ENCODE results near the gene ZNF383. TPM values are rescaled to one million over a fixed set of nuclear protein-coding genes. Genes with fewer than 3 reads are reported as not detected.

Gene ZNF383
- total and polyA plus RNA-seq, 9 of the 15 experiments (the other 6 are each of a cell fraction or from before 2014, with no cell fraction given) = 2.0 to 8.2 (median 5.3) TPM

GRCh38 chr19:37217775-37218591, at the start of gene ZNF383 (continued):
- TF ChIP-seq, protein P1, sequence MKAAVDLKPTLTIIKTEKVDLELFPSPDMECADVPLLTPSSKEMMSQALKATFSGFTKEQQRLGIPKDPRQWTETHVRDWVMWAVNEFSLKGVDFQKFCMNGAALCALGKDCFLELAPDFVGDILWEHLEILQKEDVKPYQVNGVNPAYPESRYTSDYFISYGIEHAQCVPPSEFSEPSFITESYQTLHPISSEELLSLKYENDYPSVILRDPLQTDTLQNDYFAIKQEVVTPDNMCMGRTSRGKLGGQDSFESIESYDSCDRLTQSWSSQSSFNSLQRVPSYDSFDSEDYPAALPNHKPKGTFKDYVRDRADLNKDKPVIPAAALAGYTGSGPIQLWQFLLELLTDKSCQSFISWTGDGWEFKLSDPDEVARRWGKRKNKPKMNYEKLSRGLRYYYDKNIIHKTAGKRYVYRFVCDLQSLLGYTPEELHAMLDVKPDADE (conservative IDR thresholded peaks at IDR 0.05; ENCODE audit: control insufficient read depth, low read depth, low read length) = peak; percentile 10; the same call in 1 of the 2 replicates
- TF ChIP-seq ZNF436 (CRISPR knock-in tag; IDR thresholded peaks at IDR 0.05) = no peak
- TF ChIP-seq ZNF395 (CRISPR knock-in tag; IDR thresholded peaks at IDR 0.05) = peak; percentile 47; the same call in 1 of the 2 replicates
- no peak for TF ChIP-seq SNRNP70 (optimal IDR thresholded peaks at IDR 0.05; ENCODE audit: low read depth, low read length)
- peak; percentile 61 for TF ChIP-seq SAP30 (IDR thresholded peaks at IDR 0.05; ENCODE audit: borderline replicate concordance, insufficient read depth, low read depth, low read length, poor library complexity, severe bottlenecking)
- TF ChIP-seq ZNF79 (CRISPR knock-in tag; IDR thresholded peaks at IDR 0.05; ENCODE audit: low read depth) = no peak
- TF ChIP-seq C11orf30 (IDR thresholded peaks at IDR 0.05; ENCODE audit: low read depth) = peak; percentile 98
- no peak for TF ChIP-seq SREBF2 (CRISPR knock-in tag; IDR thresholded peaks at IDR 0.05)
- peak; percentile 53; the same call in 1 of the 2 replicates for TF ChIP-seq SMARCE1 (IDR thresholded peaks at IDR 0.05)
- TF ChIP-seq FOXM1 (IDR thresholded peaks at IDR 0.05; ENCODE audit: low read depth) = peak; percentile 48; the same call in 1 of the 2 replicates
- no peak for TF ChIP-seq FOXM1 (CRISPR knock-in tag; IDR thresholded peaks at IDR 0.05; ENCODE audit: low read depth)
- TF ChIP-seq, protein P2, sequence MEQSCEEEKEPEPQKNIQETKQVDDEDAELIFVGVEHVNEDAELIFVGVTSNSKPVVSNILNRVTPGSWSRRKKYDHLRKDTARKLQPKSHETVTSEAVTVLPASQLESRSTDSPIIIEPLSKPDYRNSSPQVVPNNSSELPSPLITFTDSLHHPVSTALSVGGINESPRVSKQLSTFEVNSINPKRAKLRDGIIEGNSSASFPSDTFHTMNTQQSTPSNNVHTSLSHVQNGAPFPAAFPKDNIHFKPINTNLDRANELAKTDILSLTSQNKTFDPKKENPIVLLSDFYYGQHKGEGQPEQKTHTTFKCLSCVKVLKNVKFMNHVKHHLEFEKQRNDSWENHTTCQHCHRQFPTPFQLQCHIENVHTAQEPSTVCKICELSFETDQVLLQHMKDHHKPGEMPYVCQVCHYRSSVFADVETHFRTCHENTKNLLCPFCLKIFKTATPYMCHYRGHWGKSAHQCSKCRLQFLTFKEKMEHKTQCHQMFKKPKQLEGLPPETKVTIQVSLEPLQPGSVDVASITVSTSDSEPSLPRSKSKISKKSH (CRISPR knock-in tag; IDR thresholded peaks at IDR 0.05) = no peak
- no peak for TF ChIP-seq HDAC8 (tag; IDR thresholded peaks at IDR 0.05)
- 0 out of 2 replicates have a peak, but pooled peaks have one; percentile 36 for TF ChIP-seq DNMT1 (IDR thresholded peaks at IDR 0.05)
- TF ChIP-seq ZNF586 (CRISPR knock-in tag; conservative IDR thresholded peaks at IDR 0.05) = no peak
- TF ChIP-seq JUNB (CRISPR knock-in tag; conservative IDR thresholded peaks at IDR 0.05) = no peak
- no peak for TF ChIP-seq ZNF217 (CRISPR knock-in tag; IDR thresholded peaks at IDR 0.05)
- TF ChIP-seq SIN3B (IDR thresholded peaks at IDR 0.05; ENCODE audit: low read depth) = peak; percentile 98
- no peak for TF ChIP-seq RBM15 (IDR thresholded peaks at IDR 0.05; ENCODE audit: insufficient read depth, low read length)
- peak; percentile 77; the same call in 1 of the 2 replicates for TF ChIP-seq ZNF766 (CRISPR knock-in tag; conservative IDR thresholded peaks at IDR 0.05)
